Vagina (tissue), 2 donors: ENCODE measurements around the gene SPOCK3.

Experiments used
- CTCF ChIP-seq, 3 experiments: fragments of 450-650 bp in 2 of 3; fragments of 200-600 bp in 1 of 3; sonication (generic) in 1 of 3; IDR thresholded peaks; one replicate each; pipeline ENCODE4 v1.5.1; 2017 to 2019; ENCODE audit warnings: antibody characterized with exemption in 3 of 3, mild to moderate bottlenecking in 2 of 3, moderate library complexity in 2 of 3
- POLR2A ChIP-seq, 2 donors: fragments of 450-650 bp; IDR thresholded peaks; one replicate each; pipeline ENCODE4 v1.6.1; 2017; ENCODE audit warnings: antibody characterized with exemption in 2 of 2, mild to moderate bottlenecking in 2 of 2, moderate library complexity in 2 of 2
- POLR2AphosphoS5 ChIP-seq, 2 donors: sonication (generic); formaldehyde crosslinking; IDR thresholded peaks; one replicate each; pipeline ENCODE4 v1.9.0; 2017; ENCODE audit warnings: antibody characterized with exemption in 2 of 2, mild to moderate bottlenecking in 2 of 2, low read depth in 1 of 2; ENCODE audit not compliant: insufficient read depth in 1 of 2

GRCh38 chr4:166734797-166735196 lies 499.5 kb downstream of the SPOCK3 start:
- TF ChIP-seq POLR2A (IDR thresholded peaks at IDR 0.05) (no peak), CTCF (IDR thresholded peaks at IDR 0.05) (no peak), POLR2AphosphoS5 (IDR thresholded peaks at IDR 0.05; ENCODE audit: insufficient read depth in 1 of 2, low read depth in 1 of 2) (no peak)
